Brain microvascular endothelial cell (primary cell): ENCODE results near the gene MRPL19.

ENCODE experiments used
- DNase-seq: peaks from one replicate; pipeline ENCODE4 v3.0.0-alpha.2; 2020
- H3K27ac ChIP-seq: fragments of 250-450 bp; sonication (Bioruptor Pico); 2 replicates; pipeline ENCODE4 v1.5.1; 2020; ENCODE audit warnings: mild to moderate bottlenecking, moderate library complexity
- H3K27me3 ChIP-seq: fragments of 250-450 bp; sonication (Bioruptor Pico); replicated peaks from 2 replicates; pipeline ENCODE4 v1.5.1; 2020; ENCODE audit warnings: mild to moderate bottlenecking
- H3K36me3 ChIP-seq: fragments of 250-450 bp; sonication (Bioruptor Pico); replicated peaks from 2 replicates; pipeline ENCODE4 v1.5.1; 2020; ENCODE audit warnings: mild to moderate bottlenecking
- H3K4me3 ChIP-seq: 2 replicates; pipeline ENCODE4 v1.5.1; 2011; ENCODE audit warnings: low read depth, mild to moderate bottlenecking, control low read depth, low read length, moderate library complexity
- in situ Hi-C: cut with HindIII; loops from 2 replicates; pipeline ENCODE4 v1.10.0; 2017; ENCODE audit warnings: low sequenced_read_pairs, low pct_ligation_motif_present
- TF ChIP-seq, protein P1 (sequence below): IDR thresholded peaks from 2 replicates; pipeline ENCODE4 v1.5.1; 2011; ENCODE audit warnings: low read depth, mild to moderate bottlenecking, moderate library complexity, low read length, control low read depth, inconsistent platforms; ENCODE audit errors: missing control alignments

MRPL19 gene

DNA sequence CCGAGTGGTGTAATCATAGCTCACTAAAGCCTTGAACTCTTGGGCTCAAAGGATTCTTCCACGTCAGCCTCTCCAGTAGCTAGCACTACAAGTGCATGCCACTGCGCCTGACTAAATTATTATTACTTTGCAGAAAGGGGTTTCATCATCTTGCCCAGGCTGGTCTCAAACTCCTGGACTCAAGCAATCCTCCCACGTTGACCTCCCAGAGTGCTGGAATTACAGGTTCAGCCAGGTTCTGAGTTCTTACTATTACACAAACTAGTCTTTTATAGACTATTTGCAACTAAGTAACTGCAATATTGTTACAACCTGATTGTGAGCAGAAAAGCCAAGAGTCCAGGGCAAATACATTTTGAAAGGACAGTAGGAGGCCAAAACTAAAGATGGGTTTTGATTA, 35.9 kb upstream of the MRPL19 start:
- DNase-seq: no peak
- Histone ChIP-seq H3K27me3 (no peaks in the 10 kb centered on the region), H3K27ac (no peak overlapping the region), H3K36me3 (no peaks in the 10 kb centered on the region), H3K4me3 (no peak overlapping the region)
- TF ChIP-seq, protein P1, sequence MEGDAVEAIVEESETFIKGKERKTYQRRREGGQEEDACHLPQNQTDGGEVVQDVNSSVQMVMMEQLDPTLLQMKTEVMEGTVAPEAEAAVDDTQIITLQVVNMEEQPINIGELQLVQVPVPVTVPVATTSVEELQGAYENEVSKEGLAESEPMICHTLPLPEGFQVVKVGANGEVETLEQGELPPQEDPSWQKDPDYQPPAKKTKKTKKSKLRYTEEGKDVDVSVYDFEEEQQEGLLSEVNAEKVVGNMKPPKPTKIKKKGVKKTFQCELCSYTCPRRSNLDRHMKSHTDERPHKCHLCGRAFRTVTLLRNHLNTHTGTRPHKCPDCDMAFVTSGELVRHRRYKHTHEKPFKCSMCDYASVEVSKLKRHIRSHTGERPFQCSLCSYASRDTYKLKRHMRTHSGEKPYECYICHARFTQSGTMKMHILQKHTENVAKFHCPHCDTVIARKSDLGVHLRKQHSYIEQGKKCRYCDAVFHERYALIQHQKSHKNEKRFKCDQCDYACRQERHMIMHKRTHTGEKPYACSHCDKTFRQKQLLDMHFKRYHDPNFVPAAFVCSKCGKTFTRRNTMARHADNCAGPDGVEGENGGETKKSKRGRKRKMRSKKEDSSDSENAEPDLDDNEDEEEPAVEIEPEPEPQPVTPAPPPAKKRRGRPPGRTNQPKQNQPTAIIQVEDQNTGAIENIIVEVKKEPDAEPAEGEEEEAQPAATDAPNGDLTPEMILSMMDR: no peak
- in situ Hi-C loops: loop anchor here (25.0 kb wide), 1 partner anchor 148 kb away; no protein-coding TSS in a partner anchor

DNA sequence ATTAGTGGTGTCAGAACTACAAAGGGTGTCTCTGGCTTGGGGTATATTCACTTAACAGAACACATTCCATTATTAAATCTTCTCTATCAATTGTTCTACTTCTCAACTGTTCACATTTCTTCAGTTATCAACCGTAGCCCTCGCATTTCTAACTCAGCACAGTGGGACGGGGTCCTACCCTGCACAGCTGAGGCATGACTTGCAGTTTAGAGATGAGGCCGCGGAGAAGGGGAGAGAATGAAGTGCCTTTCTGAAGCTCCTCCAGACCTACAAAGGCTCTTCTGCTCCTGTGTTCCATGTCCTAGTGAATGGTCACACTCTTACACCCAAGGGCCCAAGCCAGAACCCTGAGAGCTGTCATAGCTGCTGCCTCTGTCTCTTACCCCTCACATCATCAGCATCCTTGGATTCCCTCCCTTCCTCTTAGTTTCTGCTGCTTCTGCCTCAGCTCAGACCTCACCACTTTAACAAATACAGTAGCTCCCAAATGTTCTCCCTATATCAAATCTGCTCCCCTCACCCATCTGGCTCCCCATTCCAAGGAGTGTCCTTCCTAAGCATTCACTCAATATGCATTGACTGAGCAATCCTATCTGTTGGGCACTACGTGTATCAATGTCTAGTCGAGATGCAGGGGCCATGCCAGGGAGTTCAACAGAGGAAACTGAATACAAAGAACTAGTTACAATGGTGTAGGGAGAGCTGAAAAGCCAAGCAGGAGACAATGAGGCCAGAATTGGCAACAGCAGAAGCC, 34.3 kb upstream of the MRPL19 start:
- H3K4me3 ChIP-seq: no peak overlapping the region
- no peaks in the 10 kb centered on the region for H3K36me3 ChIP-seq
- TF ChIP-seq, protein P1: no peak
- H3K27me3 ChIP-seq: no peaks in the 10 kb centered on the region
- in situ Hi-C loops: loop anchor here (25.0 kb wide), 1 partner anchor 150 kb away; no protein-coding TSS in a partner anchor
- no peak overlapping the region for H3K27ac ChIP-seq
- no peak for DNase-seq

DNA sequence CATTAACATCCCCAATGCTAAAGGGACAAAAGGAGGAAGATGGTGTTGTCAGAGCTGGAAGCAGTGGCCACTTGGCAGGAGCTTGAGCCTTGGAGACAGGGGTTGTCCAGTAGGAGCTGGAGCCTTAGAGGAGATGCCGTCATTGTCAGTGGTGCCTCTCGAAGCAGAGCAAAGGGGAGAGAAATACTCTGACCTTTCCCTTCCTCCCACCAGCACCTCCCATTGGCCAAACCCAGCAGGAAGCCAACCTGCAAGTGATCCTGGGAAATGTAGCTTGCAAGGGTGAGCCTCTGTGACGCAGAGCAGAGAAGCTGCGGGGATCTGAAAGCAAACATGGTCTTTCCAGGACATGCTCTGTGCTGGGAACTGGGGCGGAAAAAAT, 33.7 kb upstream of the MRPL19 start:
- Histone ChIP-seq H3K4me3 (no peak overlapping the region), H3K36me3 (no peaks in the 10 kb centered on the region), H3K27me3 (no peaks in the 10 kb centered on the region), H3K27ac (no peak overlapping the region)
- TF ChIP-seq, protein P1: no peak
- DNase-seq: no peak
- in situ Hi-C loops: loop anchor here (25.0 kb wide), 1 partner anchor 151 kb away; no protein-coding TSS in a partner anchor

DNA sequence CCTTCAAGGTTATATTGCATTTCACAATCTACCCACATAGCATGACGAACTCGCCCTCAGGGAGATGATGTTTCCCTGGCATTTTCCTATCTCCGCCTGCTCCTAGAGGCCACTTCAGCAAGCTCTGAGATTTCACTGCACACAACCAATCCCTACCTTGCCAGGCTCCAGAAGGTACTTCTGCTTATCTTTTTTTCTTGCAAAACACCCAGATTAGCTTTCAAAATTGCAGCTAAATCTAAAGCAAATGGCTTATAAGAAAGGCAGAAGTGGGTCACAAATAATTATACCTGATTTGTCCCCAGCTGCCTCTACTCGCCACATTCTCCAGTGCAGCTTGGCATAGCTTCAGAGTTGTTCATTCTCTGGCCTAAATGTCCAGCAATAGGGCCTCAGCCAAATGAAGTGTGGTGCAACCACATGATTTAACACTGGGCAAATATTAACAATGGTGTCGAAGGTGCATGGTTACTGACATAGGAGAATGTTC, 32.4 kb upstream of the MRPL19 start:
- Histone ChIP-seq H3K36me3 (no peaks in the 10 kb centered on the region), H3K4me3 (no peak overlapping the region), H3K27ac (no peak overlapping the region), H3K27me3 (no peaks in the 10 kb centered on the region)
- TF ChIP-seq, protein P1: no peak
- in situ Hi-C loops: loop anchor here (25.0 kb wide), 1 partner anchor 152 kb away; no protein-coding TSS in a partner anchor
- no peak for DNase-seq

DNA sequence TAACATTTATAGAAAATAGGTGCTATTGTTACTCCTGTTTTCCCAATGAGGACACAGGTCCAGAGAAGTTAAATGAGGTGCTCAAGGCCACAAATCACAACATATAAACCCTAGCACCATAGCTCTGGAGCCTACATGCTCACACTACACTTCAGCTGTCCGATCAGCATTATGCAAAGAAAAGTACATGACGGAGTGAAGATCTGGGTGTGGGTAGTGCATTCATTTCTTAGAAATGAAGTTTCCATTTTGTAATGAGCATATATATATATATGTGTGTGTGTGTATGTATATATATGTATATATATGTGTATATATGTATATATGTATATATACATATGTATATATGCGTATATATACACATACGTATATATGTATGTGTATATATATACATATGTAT, 30.2 kb upstream of the MRPL19 start:
- Histone ChIP-seq H3K27me3 (no peaks in the 10 kb centered on the region), H3K36me3 (no peaks in the 10 kb centered on the region), H3K4me3 (no peak overlapping the region), H3K27ac (no peak overlapping the region)
- TF ChIP-seq, protein P1: no peak
- in situ Hi-C loops: loop anchor here (25.0 kb wide), 1 partner anchor 154 kb away; no protein-coding TSS in a partner anchor
- DNase-seq: no peak
